K562 (cell line): ENCODE measurements around the gene IRF5. TPM values are rescaled to one million over a fixed set of nuclear protein-coding genes. Genes with fewer than 3 reads are reported as not detected.

Experiments
- ATAC-seq: fragments of 200-7000 bp; cut with Tn5 transposase; 3 replicates; pipeline ENCODE4 v1.9.1; 2020; ENCODE audit warnings: moderate library complexity
- BruUV-seq: library from RNA; stranded (reverse); fragments of 400-500 nt; replicated peaks from 2 replicates; lab custom pipeline; 2021; lab: Mats Ljungman, UMichigan
- CTCF ChIA-PET: fragments of 300-600 bp; formaldehyde crosslinking; extraction: SDS; loops from one replicate; lab custom pipeline; 2021; ENCODE audit warnings: low intra/inter-chr PET ratio; lab: Yijun Ruan, JAX
- POLR2A ChIA-PET: fragments of 300-600, 350-650 bp; sonication (Branson Sonifier 250); formaldehyde crosslinking; extraction: SDS; loops from one replicate; lab custom pipeline; 2021; ENCODE audit warnings: antibody characterized with exemption, inconsistent platforms; lab: Yijun Ruan, JAX
- DNase-seq, 4 experiments: peaks; one replicate each; pipeline versions ENCODE4 v3.0.0 to v3.0.0-alpha.2; 2011 to 2018; ENCODE audit warnings: low spot score in 3 of 4, mixed read lengths in 3 of 4; ENCODE audit errors: extremely low read depth in 1 of 4
- FAIRE-seq: peaks from 2 replicates; lab custom pipeline; 2011; peaks lifted over from hg19 to GRCh38; lab: Jason Lieb, UNC
- H2AFZ ChIP-seq: 2 replicates; pipeline ENCODE4 v1.6.0; 2011; ENCODE audit warnings: low read depth, low read length, control low read depth, inconsistent platforms
- H3K27ac ChIP-seq: fragments of 200-600 bp; 3 replicates; pipeline ENCODE4 v1.8.0; 2011; ENCODE audit warnings: low read depth, mild to moderate bottlenecking, control low read depth, inconsistent platforms, low read length, moderate library complexity, mixed read lengths; ENCODE audit errors: extremely low read depth
- H3K27me3 ChIP-seq, 2 experiments: fragments of 300-600 bp in 1 of 2; 2 replicates in 1 of 2; 3 replicates in 1 of 2; pipeline versions ENCODE4 v1.6.0 to v1.8.0; 2011; ENCODE audit warnings: inconsistent platforms in 2 of 2, low read length in 2 of 2, mild to moderate bottlenecking in 1 of 2, mixed read lengths in 1 of 2, moderate library complexity in 1 of 2; ENCODE audit not compliant: control insufficient read depth in 2 of 2, insufficient read depth in 2 of 2
- H3K36me3 ChIP-seq: fragments of 300-600 bp; 3 replicates; pipeline ENCODE4 v1.8.0; 2011; ENCODE audit warnings: mild to moderate bottlenecking, low read length, inconsistent platforms; ENCODE audit not compliant: control insufficient read depth, insufficient read depth
- H3K4me1 ChIP-seq, 2 experiments: fragments of 200-600 bp in 1 of 2; replicated peaks in 1 of 2; 2 replicates in 1 of 2; 3 replicates in 1 of 2; pipeline versions ENCODE4 v1.5.1 to v1.8.0; 2011; ENCODE audit warnings: inconsistent platforms in 2 of 2, low read length in 2 of 2, mild to moderate bottlenecking in 1 of 2, mixed read lengths in 1 of 2, moderate library complexity in 1 of 2; ENCODE audit not compliant: control insufficient read depth in 2 of 2, insufficient read depth in 2 of 2
- H3K4me2 ChIP-seq: 2 replicates; pipeline ENCODE4 v1.6.1; 2011; ENCODE audit warnings: low read length, control low read depth, inconsistent platforms, mixed read lengths; ENCODE audit not compliant: insufficient read depth
- H3K4me3 ChIP-seq: fragments of 200-600 bp; sonication (generic), shearing (Covaris generic); 2 replicates; pipeline ENCODE4 v1.5.1; 2016; ENCODE audit warnings: control low read depth, inconsistent platforms
- H3K79me2 ChIP-seq: fragments of 200-600 bp; 3 replicates; pipeline ENCODE4 v1.8.0; 2011; ENCODE audit warnings: low read length, inconsistent platforms; ENCODE audit not compliant: control insufficient read depth, insufficient read depth
- H3K9ac ChIP-seq, 2 experiments: 2 replicates each; pipeline versions ENCODE4 v1.6.0 to v1.6.1; 2011; ENCODE audit warnings: low read depth in 2 of 2, low read length in 2 of 2, control low read depth in 1 of 2, inconsistent platforms in 1 of 2, mild to moderate bottlenecking in 1 of 2, mixed read lengths in 1 of 2; ENCODE audit not compliant: insufficient read depth in 1 of 2
- H3K9me1 ChIP-seq: one replicate; pipeline ENCODE4 v1.6.0; 2011; ENCODE audit warnings: inconsistent platforms, mild to moderate bottlenecking, low read length, moderate library complexity; ENCODE audit not compliant: control insufficient read depth, insufficient read depth
- H3K9me3 ChIP-seq: replicated peaks from 2 replicates; pipeline ENCODE4 v1.5.1; 2011; ENCODE audit warnings: low read depth, low read length, inconsistent platforms; ENCODE audit not compliant: control insufficient read depth, insufficient read depth
- H4K20me1 ChIP-seq: replicated peaks from 2 replicates; pipeline ENCODE4 v1.6.1; 2011; ENCODE audit warnings: low read length, inconsistent platforms, mixed read lengths; ENCODE audit not compliant: control insufficient read depth, insufficient read depth
- ID3 ChIP-seq, 2 experiments: fragments of 250-450 bp in 1 of 2; fragments of 450-650 bp in 1 of 2; sonication (Bioruptor Pico) in 1 of 2; IDR thresholded peaks; 2 replicates each; pipeline versions ENCODE4 v1.6.1 to v1.8.0; 2016 to 2021; ENCODE audit warnings: mild to moderate bottlenecking in 2 of 2, moderate library complexity in 2 of 2, missing compliant biosample characterization in 1 of 2, missing genetic modification characterization in 1 of 2
- PREB ChIP-seq: sonication (generic); formaldehyde crosslinking; IDR thresholded peaks from 2 replicates; pipeline ENCODE4 v1.8.1; 2023; ENCODE audit warnings: mild to moderate bottlenecking, missing genetic modification reagents
- PURB ChIP-seq: sonication (generic); formaldehyde crosslinking; IDR thresholded peaks from 2 replicates; pipeline ENCODE4 v1.9.0; 2021; ENCODE audit warnings: low read depth, mild to moderate bottlenecking, missing genetic modification reagents
- RAD51 ChIP-seq: fragments of 450-650 bp; IDR thresholded peaks from 2 replicates; pipeline ENCODE4 v1.7.1; 2016; ENCODE audit warnings: low read depth, mild to moderate bottlenecking, borderline replicate concordance
- ZHX1 ChIP-seq: fragments of 150-350 bp; conservative IDR thresholded peaks from 2 replicates; pipeline ENCODE4 v1.6.1; 2014; ENCODE audit warnings: low read length
- ZNF140 ChIP-seq: fragments of 250-450 bp; sonication (Bioruptor Pico); IDR thresholded peaks from 2 replicates; pipeline ENCODE4 v1.8.0; 2021; ENCODE audit warnings: moderate library complexity, mild to moderate bottlenecking, inconsistent platforms
- ZNF184 ChIP-seq: sonication (generic); formaldehyde crosslinking; IDR thresholded peaks from 2 replicates; pipeline ENCODE4 v1.5.0; 2020; ENCODE audit warnings: missing genetic modification reagents
- WGBS: fragments of 100-300 bp; shearing (Covaris generic); methylation state at CpG from one replicate; pipeline ENCODE4 v1.1.6; 2016; ENCODE audit warnings: low coverage, mixed read lengths; ENCODE audit not compliant: insufficient coverage; ENCODE audit errors: missing lambda C conversion rate; 5-methylcytosine and 5-hydroxymethylcytosine counted together
- in situ Hi-C: fragments of 300-500 bp; cut with MboI; formaldehyde crosslinking; loops from 4 replicates; pipeline ENCODE4 v1.15.0; 2018; ENCODE audit warnings: inconsistent platforms, mixed read lengths
- intact Hi-C: fragments of 100-400 bp; cut with micrococcal nuclease; formaldehyde crosslinking; loops from 2 replicates; pipeline ENCODE4 v1.14.2; 2022
- polyA plus RNA-seq, 8 experiments: library from polyadenylated mRNA; depleted of rRNA in 4 of 8; stranded (reverse) in 5 of 8; unstranded in 3 of 8; fragments of >200 nt; fragmentation: Nextera tagmentation in 2 of 8; fragmentation: Illumina TruSeq in 1 of 8; extraction: Ambion mirVana in 2 of 8; extraction: Trizol in 1 of 8; gene quantifications; 2 replicates each; pipeline versions ENCODE4 v1.2.1 to v1.2.3, GENCODE V29; 2011 to 2014; ENCODE audit warnings: inconsistent platforms in 1 of 8, missing spikeins in 1 of 8
- total RNA-seq, 7 experiments: library from RNA; depleted of rRNA in 6 of 7; stranded (reverse); fragments of >200 nt in 6 of 7; fragmentation: Illumina TruSeq in 2 of 7; extraction: Trizol in 2 of 7; gene quantifications; 2 replicates each; pipeline versions ENCODE4 v1.2.1 to v1.2.3, GENCODE V29; 2011 to 2021; ENCODE audit warnings: low replicate concordance in 1 of 7
- TF ChIP-seq, protein P1 (sequence below): fragments of 250-450 bp; sonication (Bioruptor Pico); IDR thresholded peaks from 2 replicates; pipeline ENCODE4 v1.8.0; 2022; ENCODE audit warnings: moderate library complexity, mild to moderate bottlenecking, inconsistent platforms

The IRF5 gene
- total and polyA plus RNA-seq, 9 of the 15 experiments (the other 6 are each of a cell fraction or from before 2014, with no cell fraction given): 0.04 TPM; not detected in 8

GRCh38 chr7:128935342-128935730 lies 2.4 kb upstream of the IRF5 start:
- BruUV-seq: no TSS peak
- no peaks in the 10 kb centered on the region for H3K9me3 ChIP-seq
- H3K4me1 ChIP-seq: peaks cover 0 to 30% of the 10 kb centered on the region in 2 experiments; a peak in 2 of 5 replicates
- peak overlapping the region in 1 of 2 experiments; percentile 54; a peak in 1 of 4 replicates for H3K9ac ChIP-seq
- ATAC-seq (no peak), FAIRE-seq (no peak), DNase-seq (no peak)
- no peaks in the 10 kb centered on the region for H3K79me2 ChIP-seq
- WGBS: 5% methylated on average over 6 of the region's 6 CpGs
- intact Hi-C loops (no loop called here), in situ Hi-C loops (no loop called here)
- ChIA-PET POLR2A (no interaction called here), CTCF (no interaction called here)
- no peak overlapping the region for H3K4me2 ChIP-seq
- peaks cover 4% of the 10 kb centered on the region; the same call in 1 of the 2 replicates for H4K20me1 ChIP-seq
- H3K27ac ChIP-seq: no peak overlapping the region
- H3K27me3 ChIP-seq: peaks cover 76 to 90% of the 10 kb centered on the region in 2 experiments
- H2AFZ ChIP-seq: no peak overlapping the region
- no peak for TF ChIP-seq ZNF184
- TF ChIP-seq, protein P1, sequence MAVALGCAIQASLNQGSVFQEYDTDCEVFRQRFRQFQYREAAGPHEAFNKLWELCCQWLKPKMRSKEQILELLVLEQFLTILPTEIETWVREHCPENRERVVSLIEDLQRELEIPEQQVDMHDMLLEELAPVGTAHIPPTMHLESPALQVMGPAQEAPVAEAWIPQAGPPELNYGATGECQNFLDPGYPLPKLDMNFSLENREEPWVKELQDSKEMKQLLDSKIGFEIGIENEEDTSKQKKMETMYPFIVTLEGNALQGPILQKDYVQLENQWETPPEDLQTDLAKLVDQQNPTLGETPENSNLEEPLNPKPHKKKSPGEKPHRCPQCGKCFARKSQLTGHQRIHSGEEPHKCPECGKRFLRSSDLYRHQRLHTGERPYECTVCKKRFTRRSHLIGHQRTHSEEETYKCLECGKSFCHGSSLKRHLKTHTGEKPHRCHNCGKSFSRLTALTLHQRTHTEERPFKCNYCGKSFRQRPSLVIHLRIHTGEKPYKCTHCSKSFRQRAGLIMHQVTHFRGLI: no peak
- no peak for TF ChIP-seq ZHX1
- TF ChIP-seq PREB (CRISPR knock-in tag): no peak
- TF ChIP-seq RAD51: no peak
- no peak for TF ChIP-seq ZNF140 (CRISPR knock-in tag)
- TF ChIP-seq ID3 (CRISPR knock-in tag; IDR thresholded peaks at IDR 0.05): no peak
- TF ChIP-seq ID3 (tag; IDR thresholded peaks at IDR 0.05): no peak
- TF ChIP-seq PURB (CRISPR knock-in tag): no peak
- TF ChIP-seq, all 486 proteins: peak for 0
- Histone ChIP-seq H3K4me3 (no peak overlapping the region), H3K36me3 (no peaks in the 10 kb centered on the region), H3K9me1 (no peaks in the 10 kb centered on the region)
